Astrocyte (in vitro differentiated cells and primary cell): ENCODE measurements around the gene VIM. TPM values are rescaled to one million over a fixed set of nuclear protein-coding genes. Genes with fewer than 3 reads are reported as not detected.

Experiments
- DNase-seq: peaks from one replicate; pipeline ENCODE4 v3.0.0-alpha.2; 2010; ENCODE audit warnings: low read depth
- FAIRE-seq: peaks from 2 replicates; lab custom pipeline; 2011; peaks lifted over from hg19 to GRCh38; lab: Jason Lieb, UNC
- H2AFZ ChIP-seq: 2 replicates; pipeline ENCODE4 v1.6.0; 2012; ENCODE audit warnings: low read depth, low read length, inconsistent platforms
- H3K27ac ChIP-seq: 2 replicates; pipeline ENCODE4 v1.5.1; 2011; ENCODE audit warnings: low read depth, low read length, inconsistent platforms
- H3K27me3 ChIP-seq: 2 replicates; pipeline ENCODE4 v1.6.0; 2011; ENCODE audit warnings: low read length, inconsistent platforms; ENCODE audit not compliant: insufficient read depth
- H3K36me3 ChIP-seq: 2 replicates; pipeline ENCODE4 v1.5.1; 2011; ENCODE audit warnings: low read length, inconsistent platforms; ENCODE audit not compliant: insufficient read depth
- H3K4me1 ChIP-seq: 2 replicates; pipeline ENCODE4 v1.5.1; 2011; ENCODE audit warnings: low read length, inconsistent platforms; ENCODE audit not compliant: insufficient read depth
- H3K4me2 ChIP-seq: 2 replicates; pipeline ENCODE4 v1.6.0; 2012; ENCODE audit warnings: low read length, inconsistent platforms
- H3K4me3 ChIP-seq: 2 replicates; pipeline ENCODE4 v1.5.1; 2011; ENCODE audit warnings: low read depth, mild to moderate bottlenecking, low read length, inconsistent platforms; ENCODE audit not compliant: insufficient read depth
- H3K79me2 ChIP-seq: 2 replicates; pipeline ENCODE4 v1.6.0; 2012; ENCODE audit warnings: mild to moderate bottlenecking, low read length, inconsistent platforms; ENCODE audit not compliant: insufficient read depth
- H3K9ac ChIP-seq: 2 replicates; pipeline ENCODE4 v1.6.0; 2012; ENCODE audit warnings: mild to moderate bottlenecking, low read length, inconsistent platforms
- H3K9me3 ChIP-seq: 2 replicates; pipeline ENCODE4 v1.5.1; 2012; ENCODE audit warnings: low read depth, mild to moderate bottlenecking, low read length, inconsistent platforms; ENCODE audit not compliant: insufficient read depth
- H4K20me1 ChIP-seq: 2 replicates; pipeline ENCODE4 v1.6.0; 2012; ENCODE audit warnings: low read length, inconsistent platforms; ENCODE audit not compliant: insufficient read depth
- H3K27ac Mint-ChIP-seq: one replicate; pipeline ENCODE4 v1.8.0; 2021; ENCODE audit warnings: mild to moderate bottlenecking, mixed read lengths; ENCODE audit not compliant: unreplicated experiment
- H3K27me3 Mint-ChIP-seq: one replicate; pipeline ENCODE4 v1.8.0; 2021; ENCODE audit warnings: low read depth, mixed read lengths; ENCODE audit not compliant: unreplicated experiment
- H3K36me3 Mint-ChIP-seq: one replicate; pipeline ENCODE4 v1.8.0; 2021; ENCODE audit warnings: low read depth, mixed read lengths; ENCODE audit not compliant: unreplicated experiment
- H3K4me1 Mint-ChIP-seq: one replicate; pipeline ENCODE4 v1.8.0; 2021; ENCODE audit warnings: low read depth, mixed read lengths; ENCODE audit not compliant: unreplicated experiment
- H3K4me3 Mint-ChIP-seq: one replicate; pipeline ENCODE4 v1.8.0; 2021; ENCODE audit warnings: mild to moderate bottlenecking, moderate library complexity, mixed read lengths; ENCODE audit not compliant: unreplicated experiment
- H3K9me3 Mint-ChIP-seq: one replicate; pipeline ENCODE4 v1.8.0; 2021; ENCODE audit warnings: mild to moderate bottlenecking, mixed read lengths; ENCODE audit not compliant: unreplicated experiment
- EZH2 ChIP-seq: IDR thresholded peaks from 2 replicates; pipeline ENCODE4 v1.6.1; 2012; ENCODE audit warnings: mild to moderate bottlenecking, low read length, inconsistent platforms; ENCODE audit not compliant: insufficient read depth
- total RNA-seq: library from RNA; stranded (reverse); gene quantifications from 2 replicates; pipeline ENCODE4 v1.2.1, GENCODE V29; 2021
- TF ChIP-seq, protein P1 (sequence below): IDR thresholded peaks from 2 replicates; pipeline ENCODE4 v1.5.1; 2011; ENCODE audit warnings: low read depth, mild to moderate bottlenecking, inconsistent platforms, low read length, moderate library complexity; ENCODE audit not compliant: insufficient read depth

VIM gene
- total RNA-seq, 1 donor from 2014 or later: 5,400 TPM

GRCh38 chr10:17222329-17222728 is 5.7 kb upstream of the VIM start:
- no peak overlapping the region for H3K4me3 ChIP-seq
- H2AFZ ChIP-seq: no peak overlapping the region
- H4K20me1 ChIP-seq: no peaks in the 10 kb centered on the region
- no peaks in the 10 kb centered on the region for H3K36me3 ChIP-seq
- H3K4me2 ChIP-seq: no peak overlapping the region
- peaks cover 34% of the 10 kb centered on the region for H3K4me1 Mint-ChIP-seq
- H3K9me3 ChIP-seq: no peaks in the 10 kb centered on the region
- H3K9ac ChIP-seq: no peak overlapping the region
- peak overlapping the region; percentile 49 for H3K27ac Mint-ChIP-seq
- H3K4me1 ChIP-seq: peaks cover 27% of the 10 kb centered on the region
- H3K36me3 Mint-ChIP-seq: no peaks in the 10 kb centered on the region
- DNase-seq (no peak), FAIRE-seq (no peak)
- H3K27me3 Mint-ChIP-seq: no peaks in the 10 kb centered on the region
- TF ChIP-seq, protein P1, sequence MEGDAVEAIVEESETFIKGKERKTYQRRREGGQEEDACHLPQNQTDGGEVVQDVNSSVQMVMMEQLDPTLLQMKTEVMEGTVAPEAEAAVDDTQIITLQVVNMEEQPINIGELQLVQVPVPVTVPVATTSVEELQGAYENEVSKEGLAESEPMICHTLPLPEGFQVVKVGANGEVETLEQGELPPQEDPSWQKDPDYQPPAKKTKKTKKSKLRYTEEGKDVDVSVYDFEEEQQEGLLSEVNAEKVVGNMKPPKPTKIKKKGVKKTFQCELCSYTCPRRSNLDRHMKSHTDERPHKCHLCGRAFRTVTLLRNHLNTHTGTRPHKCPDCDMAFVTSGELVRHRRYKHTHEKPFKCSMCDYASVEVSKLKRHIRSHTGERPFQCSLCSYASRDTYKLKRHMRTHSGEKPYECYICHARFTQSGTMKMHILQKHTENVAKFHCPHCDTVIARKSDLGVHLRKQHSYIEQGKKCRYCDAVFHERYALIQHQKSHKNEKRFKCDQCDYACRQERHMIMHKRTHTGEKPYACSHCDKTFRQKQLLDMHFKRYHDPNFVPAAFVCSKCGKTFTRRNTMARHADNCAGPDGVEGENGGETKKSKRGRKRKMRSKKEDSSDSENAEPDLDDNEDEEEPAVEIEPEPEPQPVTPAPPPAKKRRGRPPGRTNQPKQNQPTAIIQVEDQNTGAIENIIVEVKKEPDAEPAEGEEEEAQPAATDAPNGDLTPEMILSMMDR: no peak
- no peak for TF ChIP-seq EZH2
- H3K9me3 Mint-ChIP-seq: no peaks in the 10 kb centered on the region
- H3K4me3 Mint-ChIP-seq: no peak overlapping the region
- peaks cover 11% of the 10 kb centered on the region for H3K79me2 ChIP-seq
- no peaks in the 10 kb centered on the region for H3K27me3 ChIP-seq
- H3K27ac ChIP-seq: no peak overlapping the region

DNA sequence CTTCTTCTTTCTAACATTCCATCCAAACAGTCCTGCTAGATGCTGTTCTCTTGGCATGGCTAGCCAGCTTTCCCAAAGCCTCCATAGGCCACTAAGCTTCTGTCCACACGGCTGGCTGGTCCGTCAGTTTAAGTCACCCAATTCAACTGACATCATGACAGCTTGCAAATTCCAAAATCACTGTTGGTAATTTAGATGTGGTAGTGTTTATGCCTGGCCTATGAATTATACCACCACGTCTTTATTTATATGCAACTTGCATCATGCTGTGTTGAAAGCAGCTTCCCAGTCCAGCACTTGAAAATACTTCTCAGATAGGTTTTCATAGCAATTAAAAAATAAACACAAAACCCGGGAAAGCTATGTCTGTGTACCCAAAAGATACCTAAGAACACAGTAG is 2.2 kb upstream of the VIM start:
- Mint-ChIP-seq H3K27ac (peak overlapping the region; percentile 30), H3K4me3 (no peak overlapping the region), H3K4me1 (peaks cover 25% of the 10 kb centered on the region), H3K36me3 (peaks cover 8% of the 10 kb centered on the region), H3K9me3 (no peaks in the 10 kb centered on the region), H3K27me3 (no peaks in the 10 kb centered on the region)
- DNase-seq (no peak), FAIRE-seq (peak; percentile 37)
- TF ChIP-seq, protein P1: no peak
- no peak for TF ChIP-seq EZH2
- no peak overlapping the region for H3K4me3 ChIP-seq
- no peak overlapping the region for H2AFZ ChIP-seq
- no peak overlapping the region for H3K27ac ChIP-seq
- H3K9me3 ChIP-seq: no peaks in the 10 kb centered on the region
- H3K79me2 ChIP-seq: peaks cover 28% of the 10 kb centered on the region
- H4K20me1 ChIP-seq: peaks cover 16% of the 10 kb centered on the region
- H3K4me1 ChIP-seq: peaks cover 19% of the 10 kb centered on the region
- no peaks in the 10 kb centered on the region for H3K27me3 ChIP-seq
- H3K9ac ChIP-seq: no peak overlapping the region
- H3K4me2 ChIP-seq: no peak overlapping the region
- peaks cover 5% of the 10 kb centered on the region for H3K36me3 ChIP-seq

DNA sequence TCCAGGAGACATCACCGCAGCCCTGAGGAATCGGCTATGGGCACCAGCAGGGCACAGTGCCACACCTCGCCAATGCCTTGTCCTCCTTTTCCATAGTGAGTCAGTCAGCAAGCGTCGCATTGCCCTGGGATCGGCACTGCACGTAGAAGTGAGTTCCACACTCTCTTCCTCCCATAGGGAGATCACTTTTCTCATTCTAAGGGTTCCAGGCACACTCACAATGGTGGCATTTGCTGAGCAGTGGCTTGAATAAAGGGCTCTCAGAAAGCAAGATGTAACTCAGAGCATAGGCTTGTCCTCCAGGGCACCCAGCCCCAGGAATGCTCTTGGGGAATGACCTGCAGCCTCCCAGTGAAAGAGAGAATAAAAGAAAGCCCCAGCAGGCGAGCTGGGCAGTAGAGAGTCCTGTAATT is 1.1 kb upstream of the VIM start:
- Mint-ChIP-seq H3K4me1 (peaks cover 22% of the 10 kb centered on the region), H3K27me3 (no peaks in the 10 kb centered on the region), H3K36me3 (peaks cover 19% of the 10 kb centered on the region), H3K9me3 (no peaks in the 10 kb centered on the region), H3K27ac (peak overlapping the region; percentile 99), H3K4me3 (peak overlapping the region; percentile 95)
- no peaks in the 10 kb centered on the region for H3K9me3 ChIP-seq
- peaks cover 39% of the 10 kb centered on the region for H3K79me2 ChIP-seq
- H2AFZ ChIP-seq: peak overlapping the region; percentile 16
- no peaks in the 10 kb centered on the region for H3K27me3 ChIP-seq
- peaks cover 16% of the 10 kb centered on the region for H3K36me3 ChIP-seq
- peak overlapping the region; percentile 99 for H3K27ac ChIP-seq
- TF ChIP-seq, protein P1: no peak
- TF ChIP-seq EZH2: no peak
- peak overlapping the region; percentile 64 for H3K4me3 ChIP-seq
- peak overlapping the region; percentile 84 for H3K4me2 ChIP-seq
- peak overlapping the region; percentile 100 for H3K9ac ChIP-seq
- H4K20me1 ChIP-seq: peaks cover 27% of the 10 kb centered on the region
- H3K4me1 ChIP-seq: peaks cover 19% of the 10 kb centered on the region
- no peak for DNase-seq
- no peak for FAIRE-seq
